GM06990 (cell line): ENCODE data around the gene FOXL1.

Source experiments
- DNase-seq: peaks from one replicate; pipeline ENCODE4 v3.0.0-alpha.2; 2011; ENCODE audit not compliant: insufficient read length; ENCODE audit errors: extremely low read depth
- H3K27me3 ChIP-seq: replicated peaks from 2 replicates; pipeline ENCODE4 v1.6.0; 2011; ENCODE audit warnings: low read length; ENCODE audit not compliant: control insufficient read depth, insufficient read depth
- H3K36me3 ChIP-seq: 2 replicates; pipeline ENCODE4 v1.5.1; 2011; ENCODE audit warnings: low read length; ENCODE audit not compliant: control insufficient read depth, insufficient read depth
- H3K4me3 ChIP-seq: replicated peaks from 2 replicates; pipeline ENCODE4 v1.5.1; 2011; ENCODE audit warnings: low read depth, mild to moderate bottlenecking, control low read depth, low read length
- CTCF ChIP-seq: IDR thresholded peaks from 2 replicates; pipeline ENCODE4 v1.5.1; 2011; ENCODE audit warnings: low read length, control low read depth, mild to moderate bottlenecking, inconsistent platforms; ENCODE audit not compliant: insufficient read depth, poor library complexity, severe bottlenecking

Gene FOXL1

GRCh38 chr16:86578061-86578599 is at the start of gene FOXL1:
Gene FOXL1 (plus strand): TSS chr16:86578549. CDS start chr16:86578724, 175 bp downstream.
- Histone ChIP-seq H3K4me3 (no peak within 1 kb of the TSS), H3K36me3 (no peaks in the 10 kb centered on the region)
- no peak for TF ChIP-seq CTCF

GRCh38 chr16:86529160-86529559 is 49.2 kb upstream of the FOXL1 start:
- no peak for DNase-seq
- Histone ChIP-seq H3K36me3 (peaks cover 2% of the 10 kb centered on the region; the same call in 1 of the 2 replicates), H3K4me3 (no peak overlapping the region), H3K27me3 (no peaks in the 10 kb centered on the region)
- no peak for TF ChIP-seq CTCF

More at GRCh38 chr16:86578061-86578599, at the start of gene FOXL1:
- DNase-seq = no peak
- no peaks in the 10 kb centered on the region; the same call in 1 of the 2 replicates for H3K27me3 ChIP-seq

- Histone ChIP-seq H3K27me3 (no peaks in the 10 kb centered on the region), H3K36me3 (peaks cover 2% of the 10 kb centered on the region; the same call in 1 of the 2 replicates), H3K4me3 (no peak overlapping the region)
- no peak for TF ChIP-seq CTCF
- no peak for DNase-seq
Observed at GRCh38 chr16:86530251-86531190, 47.8 kb upstream of the FOXL1 start.

GRCh38 chr16:86531191-86531545 is 47.2 kb upstream of the FOXL1 start:
- TF ChIP-seq CTCF = no peak
- no peak for DNase-seq
- Histone ChIP-seq H3K36me3 (peaks cover 2% of the 10 kb centered on the region; the same call in 1 of the 2 replicates), H3K27me3 (no peaks in the 10 kb centered on the region), H3K4me3 (no peak overlapping the region)

GRCh38 chr16:86531641-86532525 is 46.5 kb upstream of the FOXL1 start:
- H3K4me3 ChIP-seq = no peak overlapping the region
- H3K27me3 ChIP-seq = no peaks in the 10 kb centered on the region
- no peak for DNase-seq
- peaks cover 2% of the 10 kb centered on the region; the same call in 1 of the 2 replicates for H3K36me3 ChIP-seq
- TF ChIP-seq CTCF = no peak
